Sigmoid colon (tissue), 3 donors: Measurements from ENCODE around the gene IL1A.

Source experiments
- POLR2A ChIP-seq, 2 donors: fragments of 450-650 bp; IDR thresholded peaks; one replicate each; pipeline ENCODE4 v1.6.1; 2016; ENCODE audit warnings: antibody characterized with exemption in 2 of 2, mild to moderate bottlenecking in 2 of 2, moderate library complexity in 2 of 2
- TF ChIP-seq, protein P1 (sequence below), 4 experiments: fragments of 450-650 bp in 3 of 4; fragments of 200-600 bp in 1 of 4; IDR thresholded peaks; one replicate each; pipeline ENCODE4 v1.5.1; 2016 to 2019; ENCODE audit warnings: antibody characterized with exemption in 4 of 4, mild to moderate bottlenecking in 3 of 4, moderate library complexity in 2 of 4

DNA sequence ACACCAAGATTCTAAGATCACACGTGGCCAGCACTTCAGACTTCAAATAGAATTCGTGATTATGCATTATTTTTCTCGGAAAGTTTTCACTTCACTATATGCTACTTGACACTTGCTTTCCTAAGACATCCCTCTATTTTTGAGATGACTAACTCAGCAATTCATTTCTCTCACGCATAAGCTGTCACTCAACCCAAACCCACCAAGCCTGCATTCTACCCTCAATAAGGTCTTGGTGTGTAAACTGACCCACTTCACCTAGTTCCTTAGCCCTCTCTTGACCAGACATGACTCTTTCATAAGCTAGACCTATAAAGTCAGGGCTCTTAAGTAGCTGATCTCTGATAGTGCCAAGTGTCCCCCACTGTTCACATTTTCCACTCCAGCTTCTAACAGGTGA, 31.6 kb downstream of the IL1A start:
- TF ChIP-seq, protein P1, sequence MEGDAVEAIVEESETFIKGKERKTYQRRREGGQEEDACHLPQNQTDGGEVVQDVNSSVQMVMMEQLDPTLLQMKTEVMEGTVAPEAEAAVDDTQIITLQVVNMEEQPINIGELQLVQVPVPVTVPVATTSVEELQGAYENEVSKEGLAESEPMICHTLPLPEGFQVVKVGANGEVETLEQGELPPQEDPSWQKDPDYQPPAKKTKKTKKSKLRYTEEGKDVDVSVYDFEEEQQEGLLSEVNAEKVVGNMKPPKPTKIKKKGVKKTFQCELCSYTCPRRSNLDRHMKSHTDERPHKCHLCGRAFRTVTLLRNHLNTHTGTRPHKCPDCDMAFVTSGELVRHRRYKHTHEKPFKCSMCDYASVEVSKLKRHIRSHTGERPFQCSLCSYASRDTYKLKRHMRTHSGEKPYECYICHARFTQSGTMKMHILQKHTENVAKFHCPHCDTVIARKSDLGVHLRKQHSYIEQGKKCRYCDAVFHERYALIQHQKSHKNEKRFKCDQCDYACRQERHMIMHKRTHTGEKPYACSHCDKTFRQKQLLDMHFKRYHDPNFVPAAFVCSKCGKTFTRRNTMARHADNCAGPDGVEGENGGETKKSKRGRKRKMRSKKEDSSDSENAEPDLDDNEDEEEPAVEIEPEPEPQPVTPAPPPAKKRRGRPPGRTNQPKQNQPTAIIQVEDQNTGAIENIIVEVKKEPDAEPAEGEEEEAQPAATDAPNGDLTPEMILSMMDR (IDR thresholded peaks at IDR 0.05) = no peak
- no peak for TF ChIP-seq POLR2A (IDR thresholded peaks at IDR 0.05)
